ENCODE results near the gene CYLC2.

The CYLC2 gene

DNA sequence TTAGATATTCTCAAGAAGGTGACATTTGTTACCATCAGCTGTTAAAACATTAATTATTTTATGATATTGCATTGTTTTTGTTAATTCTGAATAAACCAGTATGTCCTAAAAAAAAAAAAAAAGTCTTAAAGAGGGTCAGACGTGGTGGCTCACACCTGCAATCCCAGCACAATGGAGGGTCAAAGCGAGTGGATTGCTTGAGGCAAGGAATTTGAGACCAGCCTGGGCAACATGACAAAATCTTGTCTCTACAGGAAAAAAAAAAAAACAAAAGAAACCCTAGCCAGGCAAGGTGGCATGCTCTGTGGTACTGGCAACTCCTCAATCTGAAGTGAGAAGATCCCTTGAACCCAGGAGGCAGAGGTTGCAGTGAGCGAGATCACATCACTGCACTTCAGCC is 46.8 kb downstream of the CYLC2 start:
- DNase-seq (ENCODE audit: insufficient read length, low spot score), result no peak
- no peak for FAIRE-seq
- TF ChIP-seq, protein P1, sequence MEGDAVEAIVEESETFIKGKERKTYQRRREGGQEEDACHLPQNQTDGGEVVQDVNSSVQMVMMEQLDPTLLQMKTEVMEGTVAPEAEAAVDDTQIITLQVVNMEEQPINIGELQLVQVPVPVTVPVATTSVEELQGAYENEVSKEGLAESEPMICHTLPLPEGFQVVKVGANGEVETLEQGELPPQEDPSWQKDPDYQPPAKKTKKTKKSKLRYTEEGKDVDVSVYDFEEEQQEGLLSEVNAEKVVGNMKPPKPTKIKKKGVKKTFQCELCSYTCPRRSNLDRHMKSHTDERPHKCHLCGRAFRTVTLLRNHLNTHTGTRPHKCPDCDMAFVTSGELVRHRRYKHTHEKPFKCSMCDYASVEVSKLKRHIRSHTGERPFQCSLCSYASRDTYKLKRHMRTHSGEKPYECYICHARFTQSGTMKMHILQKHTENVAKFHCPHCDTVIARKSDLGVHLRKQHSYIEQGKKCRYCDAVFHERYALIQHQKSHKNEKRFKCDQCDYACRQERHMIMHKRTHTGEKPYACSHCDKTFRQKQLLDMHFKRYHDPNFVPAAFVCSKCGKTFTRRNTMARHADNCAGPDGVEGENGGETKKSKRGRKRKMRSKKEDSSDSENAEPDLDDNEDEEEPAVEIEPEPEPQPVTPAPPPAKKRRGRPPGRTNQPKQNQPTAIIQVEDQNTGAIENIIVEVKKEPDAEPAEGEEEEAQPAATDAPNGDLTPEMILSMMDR (IDR thresholded peaks at IDR 0.05; ENCODE audit: insufficient read depth, missing control alignments), result no peak

All from D721Med (cell line).